SK-N-SH treated with all-trans-retinoic acid at 6 μM for 48 hours (cell line): ENCODE results near the gene SLITRK1.
A peak's percentile ranks its signal among the peaks of the same experiment; 100 is the strongest.

Source experiments
- ATAC-seq: fragments of 200-7000 bp; cut with Tn5 transposase; 3 replicates; pipeline ENCODE4 v1.9.1; 2020; ENCODE audit warnings: mild to moderate bottlenecking, moderate library complexity
- TOX ChIP-seq: fragments of 250-450 bp; sonication (Bioruptor Pico); IDR thresholded peaks from 2 replicates; pipeline ENCODE4 v1.8.0; 2021; ENCODE audit warnings: mild to moderate bottlenecking, moderate library complexity, borderline replicate concordance
- ZC3H10 ChIP-seq: fragments of 250-450 bp; sonication (Bioruptor Pico); IDR thresholded peaks from 2 replicates; pipeline ENCODE4 v1.5.1; 2021; ENCODE audit warnings: mild to moderate bottlenecking, moderate library complexity
- ZNF8 ChIP-seq: fragments of 450-650 bp; formaldehyde crosslinking; IDR thresholded peaks from 2 replicates; pipeline ENCODE4 v1.5.0; 2020; ENCODE audit warnings: mild to moderate bottlenecking, moderate library complexity

The SLITRK1 gene

GRCh38 chr13:83827338-83827737 lies 54.9 kb downstream of the SLITRK1 start:
- TF ChIP-seq TOX (peak; percentile 58; the same call in 1 of the 2 replicates), ZNF8 (CRISPR knock-in tag) (no peak), ZC3H10 (CRISPR knock-in tag) (0 out of 2 replicates have a peak, but pooled peaks have one; percentile 24)

More at GRCh38 chr13:83827338-83827737, 54.9 kb downstream of the SLITRK1 start:
- ATAC-seq, result no peak
